Uterus (tissue), 4 donors: ENCODE data around the gene LRP1. TPM values are rescaled to one million over a fixed set of nuclear protein-coding genes. Genes with fewer than 3 reads are reported as not detected.

Source experiments
- DNase-seq, 2 donors: peaks; one replicate each; pipeline ENCODE4 v3.0.0-alpha.2; 2019 to 2020
- H3K27ac ChIP-seq, 2 donors: fragments of 200-600 bp; sonication (generic); 1 replicate in 1 of 2; 2 replicates in 1 of 2; pipeline ENCODE4 v1.5.1; 2016 to 2018
- H3K27me3 ChIP-seq, 2 donors: fragments of 200-600 bp; sonication (generic); one replicate each; pipeline ENCODE4 v1.5.1; 2018 to 2019; ENCODE audit warnings: control low read depth in 1 of 2
- H3K36me3 ChIP-seq, 2 donors: fragments of 200-600 bp; sonication (generic); one replicate each; pipeline ENCODE4 v1.5.1; 2019; ENCODE audit warnings: control low read depth in 1 of 2
- H3K4me1 ChIP-seq, 2 donors: fragments of 200-600 bp; sonication (generic); one replicate each; pipeline ENCODE4 v1.5.1; 2018 to 2019; ENCODE audit warnings: control low read depth in 1 of 2
- H3K4me3 ChIP-seq, 2 donors: fragments of 200-600 bp; sonication (generic); 1 replicate in 1 of 2; 2 replicates in 1 of 2; pipeline ENCODE4 v1.5.1; 2018 to 2019; ENCODE audit warnings: mild to moderate bottlenecking in 1 of 2
- H3K9me3 ChIP-seq, 2 donors: fragments of 200-600 bp; sonication (generic); one replicate each; pipeline ENCODE4 v1.5.1; 2019; ENCODE audit warnings: control low read depth in 1 of 2
- CTCF ChIP-seq, 4 experiments: fragments of 200-600 bp in 2 of 4; fragments of 450-650 bp in 2 of 4; sonication (generic) in 2 of 4; IDR thresholded peaks; one replicate each; pipeline ENCODE4 v1.5.1; 2016 to 2019; ENCODE audit warnings: antibody characterized with exemption in 4 of 4, mild to moderate bottlenecking in 2 of 4, moderate library complexity in 1 of 4
- POLR2A ChIP-seq, 2 donors: fragments of 450-650 bp; IDR thresholded peaks; one replicate each; pipeline ENCODE4 v1.6.1; 2016; ENCODE audit warnings: antibody characterized with exemption in 2 of 2, mild to moderate bottlenecking in 1 of 2, moderate library complexity in 1 of 2
- intact Hi-C: fragments of 100-400 bp; cut with DNase I; formaldehyde crosslinking; loops from one replicate; pipeline ENCODE4 v1.15.1; 2023; ENCODE audit warnings: low total_unique reads
- total RNA-seq, 4 donors: library from RNA; depleted of rRNA in 3 of 4; stranded (reverse); fragments of >200 nt in 3 of 4; gene quantifications; one replicate each; pipeline versions ENCODE4 v1.1.0 to v1.2.4, GENCODE V29; 2014 to 2023
- donor health status: DM: yes; HTN: yes; CAD: no.

LRP1 gene
- total RNA-seq, 4 donors from 2014 or later: 164 to 507 (median 318) TPM

GRCh38 chr12:57133013-57133569 lies 4.8 kb downstream of the LRP1 start:
- TF ChIP-seq CTCF (IDR thresholded peaks at IDR 0.05) (no peak), POLR2A (IDR thresholded peaks at IDR 0.05) (no peak)
- intact Hi-C loops: no loop called here
- DNase-seq: peak in 1 of 2 donors; percentile 22

GRCh38 chr12:57133916-57134315 lies 5.6 kb downstream of the LRP1 start:
- H3K27me3 ChIP-seq: no peaks in the 10 kb centered on the region
- intact Hi-C loops: no loop called here
- H3K4me1 ChIP-seq: peaks cover 7 to 35% of the 10 kb centered on the region in 2 donors
- peak overlapping the region; percentile 99 to 100 for H3K27ac ChIP-seq
- H3K36me3 ChIP-seq: no peaks in the 10 kb centered on the region
- no peak overlapping the region for H3K4me3 ChIP-seq
- DNase-seq: peak in 1 of 2 donors; percentile 34
- no peak for TF ChIP-seq POLR2A (IDR thresholded peaks at IDR 0.05)
- TF ChIP-seq CTCF (IDR thresholded peaks at IDR 0.05): no peak
- H3K9me3 ChIP-seq: no peaks in the 10 kb centered on the region

More at GRCh38 chr12:57133013-57133569, 4.8 kb downstream of the LRP1 start:
- no peaks in the 10 kb centered on the region for H3K36me3 ChIP-seq
- H3K4me3 ChIP-seq: peak overlapping the region in 1 of 2 donors; percentile 14
- peak overlapping the region; percentile 99 to 100 for H3K27ac ChIP-seq
- no peaks in the 10 kb centered on the region for H3K9me3 ChIP-seq
- no peaks in the 10 kb centered on the region for H3K27me3 ChIP-seq
- H3K4me1 ChIP-seq: peaks cover 2 to 29% of the 10 kb centered on the region in 2 donors

- intact Hi-C loops: no loop called here
- Histone ChIP-seq H3K27ac (peak overlapping the region; percentile 99 to 100), H3K4me3 (no peak overlapping the region), H3K27me3 (no peaks in the 10 kb centered on the region), H3K9me3 (no peaks in the 10 kb centered on the region), H3K4me1 (peaks cover 7 to 35% of the 10 kb centered on the region in 2 donors), H3K36me3 (no peaks in the 10 kb centered on the region)
- DNase-seq: peak; percentile 23 to 29
- TF ChIP-seq CTCF (IDR thresholded peaks at IDR 0.05): no peak
Measured at GRCh38 chr12:57134949-57135348, 6.7 kb downstream of the LRP1 start.

GRCh38 chr12:57135527-57136326 lies 7.4 kb downstream of the LRP1 start:
- Histone ChIP-seq H3K4me1 (peaks cover 7 to 32% of the 10 kb centered on the region in 2 donors), H3K27ac (peak overlapping the region; percentile 99 to 100), H3K4me3 (peak overlapping the region; percentile 16 to 29), H3K36me3 (no peaks in the 10 kb centered on the region), H3K27me3 (no peaks in the 10 kb centered on the region), H3K9me3 (no peaks in the 10 kb centered on the region)
- TF ChIP-seq POLR2A (IDR thresholded peaks at IDR 0.05) (no peak), CTCF (IDR thresholded peaks at IDR 0.05) (no peak)
- intact Hi-C loops: no loop called here
- DNase-seq: peak; percentile 74 to 90
